ENCODE data around the gene UBE2J2. TPM values are rescaled to one million over a fixed set of nuclear protein-coding genes. Genes with fewer than 3 reads are reported as not detected.
"Not testable (repeated sequence)": the region's sequence is repeated elsewhere in the genome, so short reads cannot be mapped to it uniquely, and the experiment has no call there.

The UBE2J2 gene
- total RNA-seq, 3 donors from 2014 or later (not counting 1 experiment from before 2014, with no cell fraction given) = 66.0 to 84.2 (median 78.1) TPM

GRCh38 chr1:1318777-1319645 is 45.4 kb upstream of the UBE2J2 start:
- no peak for TF ChIP-seq CTCF (IDR thresholded peaks at IDR 0.05)

DNA sequence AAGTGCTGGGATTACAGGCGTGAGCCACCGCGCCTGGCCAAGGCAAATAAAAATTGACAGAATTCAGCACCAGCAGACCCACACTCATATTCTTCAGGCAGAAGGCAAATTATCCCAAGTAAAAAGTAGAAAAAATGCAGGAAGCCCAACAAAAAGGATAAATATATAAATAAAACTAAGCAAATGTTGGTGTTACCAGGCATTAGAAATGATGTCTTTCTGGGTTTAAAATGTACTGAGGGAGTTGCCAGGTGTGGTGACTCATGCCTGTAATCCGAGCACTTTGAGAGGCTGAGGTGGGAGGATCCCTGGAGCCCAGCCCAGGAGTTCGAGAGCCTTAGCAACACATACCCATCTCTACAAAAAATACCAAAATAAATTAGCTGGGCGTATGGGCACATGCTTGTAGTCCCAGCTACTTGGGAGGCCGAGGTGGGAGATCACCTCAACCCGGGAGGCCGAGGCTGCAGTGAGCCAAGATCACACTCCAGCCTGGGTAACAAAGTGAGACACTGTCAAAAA is 44.5 kb upstream of the UBE2J2 start:
- WGBS (ENCODE audit: insufficient coverage) = 97% methylated on average over 9 of the region's 9 CpGs
- H3K4me1 Mint-ChIP-seq = peaks cover 14 to 42% of the 10 kb centered on the region in 2 donors
- H3K9me3 ChIP-seq (ENCODE audit: control insufficient read depth, insufficient read depth, low read length) = no peaks in the 10 kb centered on the region
- H3K36me3 Mint-ChIP-seq = no peaks in the 10 kb centered on the region
- H3K36me3 ChIP-seq (ENCODE audit: control insufficient read depth, insufficient read depth, low read length) = peaks cover 33% of the 10 kb centered on the region
- TF ChIP-seq CTCF (IDR thresholded peaks at IDR 0.05) = no peak
- no peaks in the 10 kb centered on the region for H3K9me3 Mint-ChIP-seq
- intact Hi-C loops (cut with micrococcal nuclease) = no loop called here
- peaks cover 15% of the 10 kb centered on the region for H3K4me1 ChIP-seq (ENCODE audit: control insufficient read depth, insufficient read depth, low read length)
- H3K27me3 ChIP-seq (ENCODE audit: control insufficient read depth, insufficient read depth, low read length) = no peaks in the 10 kb centered on the region
- no peak overlapping the region for H3K27ac Mint-ChIP-seq
- ATAC-seq (no peak), DNase-seq (no peak)
- no peak overlapping the region for H3K27ac ChIP-seq (ENCODE audit: low read length)
- H3K4me3 ChIP-seq (ENCODE audit: low read length) = no peak overlapping the region
- H3K27me3 Mint-ChIP-seq (ENCODE audit: low read depth in 2 of 2) = no peaks in the 10 kb centered on the region
- no peak overlapping the region for H3K4me3 Mint-ChIP-seq

More at GRCh38 chr1:1318777-1319645, 45.4 kb upstream of the UBE2J2 start:
- H3K36me3 ChIP-seq (ENCODE audit: control insufficient read depth, insufficient read depth, low read length) = peaks cover 25% of the 10 kb centered on the region
- intact Hi-C loops (cut with micrococcal nuclease) = no loop called here
- Mint-ChIP-seq H3K4me1 (peaks cover 20 to 48% of the 10 kb centered on the region in 2 donors), H3K9me3 (no peaks in the 10 kb centered on the region), H3K36me3 (no peaks in the 10 kb centered on the region), H3K27me3 (ENCODE audit: low read depth in 2 of 2) (no peaks in the 10 kb centered on the region), H3K27ac (no peak overlapping the region), H3K4me3 (no peak overlapping the region)
- H3K9me3 ChIP-seq (ENCODE audit: control insufficient read depth, insufficient read depth, low read length) = no peaks in the 10 kb centered on the region
- H3K27me3 ChIP-seq (ENCODE audit: control insufficient read depth, insufficient read depth, low read length) = no peaks in the 10 kb centered on the region
- no peak overlapping the region for H3K4me3 ChIP-seq (ENCODE audit: low read length)
- H3K27ac ChIP-seq (ENCODE audit: low read length) = no peak overlapping the region
- ATAC-seq (no peak), DNase-seq (no peak)
- H3K4me1 ChIP-seq (ENCODE audit: control insufficient read depth, insufficient read depth, low read length) = peaks cover 20% of the 10 kb centered on the region
- 94% methylated on average over 36 of the region's 36 CpGs for WGBS (ENCODE audit: insufficient coverage)

GRCh38 chr1:1317420-1317819 is 43.8 kb upstream of the UBE2J2 start:
- intact Hi-C loops (cut with micrococcal nuclease) = no loop called here
- no peaks in the 10 kb centered on the region for H3K9me3 Mint-ChIP-seq
- Histone ChIP-seq H3K27me3 (ENCODE audit: control insufficient read depth, insufficient read depth, low read length) (no peaks in the 10 kb centered on the region), H3K4me1 (ENCODE audit: control insufficient read depth, insufficient read depth, low read length) (peaks cover 9% of the 10 kb centered on the region), H3K36me3 (ENCODE audit: control insufficient read depth, insufficient read depth, low read length) (peaks cover 40% of the 10 kb centered on the region), H3K9me3 (ENCODE audit: control insufficient read depth, insufficient read depth, low read length) (no peaks in the 10 kb centered on the region), H3K27ac (ENCODE audit: low read length) (no peak overlapping the region), H3K4me3 (ENCODE audit: low read length) (no peak overlapping the region)
- ATAC-seq (no peak), DNase-seq (no peak)
- H3K4me1 Mint-ChIP-seq = peaks cover 6 to 36% of the 10 kb centered on the region in 2 donors
- no peak overlapping the region for H3K27ac Mint-ChIP-seq
- H3K27me3 Mint-ChIP-seq (ENCODE audit: low read depth in 2 of 2) = no peaks in the 10 kb centered on the region
- no peaks in the 10 kb centered on the region for H3K36me3 Mint-ChIP-seq
- TF ChIP-seq CTCF (IDR thresholded peaks at IDR 0.05) = no peak
- H3K4me3 Mint-ChIP-seq = no peak overlapping the region
- 95% methylated on average over 6 of the region's 6 CpGs for WGBS (ENCODE audit: insufficient coverage)

DNA sequence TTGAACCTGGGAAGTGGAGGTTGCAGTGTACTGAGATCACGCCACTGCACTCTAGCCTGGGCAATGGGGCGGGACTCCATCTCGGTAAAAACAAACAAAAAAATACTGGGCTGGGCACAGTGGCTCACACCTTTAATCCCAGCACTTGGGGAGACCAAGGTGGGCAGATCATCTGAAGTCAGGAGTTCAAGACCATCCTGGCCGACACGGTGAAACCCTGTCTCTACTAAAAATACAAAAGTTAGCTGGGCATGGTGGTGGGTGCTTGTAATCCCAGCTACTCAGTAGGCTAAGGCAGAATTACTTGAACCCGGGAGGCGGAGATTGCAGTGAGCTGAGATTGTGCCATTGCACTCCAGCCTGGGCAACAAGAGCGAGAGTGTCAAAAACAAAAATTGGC is 42.5 kb upstream of the UBE2J2 start:
- WGBS (ENCODE audit: insufficient coverage) = 93% methylated on average over 8 of the region's 8 CpGs
- H3K4me3 Mint-ChIP-seq; ATAC-seq; H3K9me3 ChIP-seq (ENCODE audit: control insufficient read depth, insufficient read depth, low read length); H3K27me3 ChIP-seq (ENCODE audit: control insufficient read depth, insufficient read depth, low read length); H3K9me3 Mint-ChIP-seq; H3K4me1 ChIP-seq (ENCODE audit: control insufficient read depth, insufficient read depth, low read length); H3K4me3 ChIP-seq (ENCODE audit: low read length); DNase-seq; H3K27me3 Mint-ChIP-seq (ENCODE audit: low read depth in 2 of 2); intact Hi-C loops (cut with micrococcal nuclease); H3K27ac ChIP-seq (ENCODE audit: low read length); H3K36me3 Mint-ChIP-seq: not testable (repeated sequence)
- peaks cover 44% of the 10 kb centered on the region for H3K36me3 ChIP-seq (ENCODE audit: control insufficient read depth, insufficient read depth, low read length)
- Mint-ChIP-seq H3K4me1 (peaks cover 0 to 30% of the 10 kb centered on the region in 2 donors), H3K27ac (peak overlapping the region in 1 of 2 donors; percentile 58)

Data from natural killer cell (primary cell).